ENCODE results near the gene APOBEC2. TPM values are rescaled to one million over a fixed set of nuclear protein-coding genes. Genes with fewer than 3 reads are reported as not detected.

APOBEC2 gene
- total and polyA plus RNA-seq, 2 experiments from 2014 or later: not detected

- Histone ChIP-seq H3K4me3 (no peak overlapping the region), H3K27me3 (replicated peaks; ENCODE audit: insufficient read depth) (no peaks in the 10 kb centered on the region), H3F3A (ENCODE audit: insufficient read depth) (peaks cover 7% of the 10 kb centered on the region; the same call in 1 of the 2 replicates), H3K9me3 (ENCODE audit: low read depth) (no peaks in the 10 kb centered on the region), H4K20me1 (ENCODE audit: insufficient read depth) (no peaks in the 10 kb centered on the region), H3K4me2 (ENCODE audit: unreplicated experiment) (no peak overlapping the region), H3K27ac (no peak overlapping the region), H3K36me3 (ENCODE audit: low read depth) (no peaks in the 10 kb centered on the region), H3K4me1 (ENCODE audit: insufficient read depth) (peaks cover 7% of the 10 kb centered on the region; the same call in 1 of the 2 replicates), H3K79me2 (ENCODE audit: insufficient read depth) (no peaks in the 10 kb centered on the region), H2AFZ (no peak overlapping the region), H3K9ac (no peak overlapping the region), H3K9me2 (ENCODE audit: insufficient read depth) (no peaks in the 10 kb centered on the region)
- no peak for DNase-seq
- in situ Hi-C loops (cut with MboI): no loop called here
- WGBS, 2 experiments (ENCODE audit: low coverage in 1 of 2, low lambda C conversion rate in 2 of 2, missing lambda C conversion rate in 2 of 2): 88 to 92% methylated on average over 6 of the region's 6 CpGs
- TF ChIP-seq EZH2 (IDR thresholded peaks at IDR 0.05; ENCODE audit: insufficient read depth, poor library complexity, severe bottlenecking): no peak
- TF ChIP-seq EZH2phosphoT487 (IDR thresholded peaks at IDR 0.05; ENCODE audit: insufficient read depth, low read depth): no peak
Measured at GRCh38 chr6:41056768-41057490, 3.9 kb downstream of the APOBEC2 start.

- TF ChIP-seq EZH2 (IDR thresholded peaks at IDR 0.05; ENCODE audit: insufficient read depth, poor library complexity, severe bottlenecking): no peak
- TF ChIP-seq EZH2phosphoT487 (IDR thresholded peaks at IDR 0.05; ENCODE audit: insufficient read depth, low read depth): no peak
- Histone ChIP-seq H3K79me2 (ENCODE audit: insufficient read depth) (no peaks in the 10 kb centered on the region), H3K27ac (no peak overlapping the region), H3F3A (ENCODE audit: insufficient read depth) (peaks cover 7% of the 10 kb centered on the region; the same call in 1 of the 2 replicates), H3K9ac (no peak overlapping the region), H3K9me3 (ENCODE audit: low read depth) (no peaks in the 10 kb centered on the region), H3K27me3 (replicated peaks; ENCODE audit: insufficient read depth) (no peaks in the 10 kb centered on the region), H2AFZ (no peak overlapping the region), H3K9me2 (ENCODE audit: insufficient read depth) (no peaks in the 10 kb centered on the region), H3K4me1 (ENCODE audit: insufficient read depth) (peaks cover 7% of the 10 kb centered on the region; the same call in 1 of the 2 replicates), H3K36me3 (ENCODE audit: low read depth) (no peaks in the 10 kb centered on the region), H4K20me1 (ENCODE audit: insufficient read depth) (no peaks in the 10 kb centered on the region), H3K4me3 (no peak overlapping the region), H3K4me2 (ENCODE audit: unreplicated experiment) (no peak overlapping the region)
- in situ Hi-C loops (cut with MboI): no loop called here
- DNase-seq: no peak
- WGBS, 2 experiments (ENCODE audit: low coverage in 1 of 2, low lambda C conversion rate in 2 of 2, missing lambda C conversion rate in 2 of 2): 54 to 60% methylated on average over 2 of the region's 2 CpGs
Measured at GRCh38 chr6:41058783-41059181, 5.8 kb downstream of the APOBEC2 start.

- Histone ChIP-seq H3K9me2 (ENCODE audit: insufficient read depth) (no peaks in the 10 kb centered on the region), H3K27me3 (replicated peaks; ENCODE audit: insufficient read depth) (no peaks in the 10 kb centered on the region), H3K4me2 (ENCODE audit: unreplicated experiment) (no peak overlapping the region), H3K9ac (no peak overlapping the region), H3K27ac (no peak overlapping the region), H4K20me1 (ENCODE audit: insufficient read depth) (no peaks in the 10 kb centered on the region), H3F3A (ENCODE audit: insufficient read depth) (peaks cover 7% of the 10 kb centered on the region; the same call in 1 of the 2 replicates), H3K79me2 (ENCODE audit: insufficient read depth) (no peaks in the 10 kb centered on the region), H3K36me3 (ENCODE audit: low read depth) (no peaks in the 10 kb centered on the region), H3K9me3 (ENCODE audit: low read depth) (no peaks in the 10 kb centered on the region), H3K4me3 (no peak overlapping the region), H3K4me1 (ENCODE audit: insufficient read depth) (peaks cover 7% of the 10 kb centered on the region; the same call in 1 of the 2 replicates), H2AFZ (no peak overlapping the region)
- DNase-seq: peak; percentile 62
- in situ Hi-C loops (cut with MboI): no loop called here
- TF ChIP-seq EZH2 (IDR thresholded peaks at IDR 0.05; ENCODE audit: insufficient read depth, poor library complexity, severe bottlenecking) (no peak), EZH2phosphoT487 (IDR thresholded peaks at IDR 0.05; ENCODE audit: insufficient read depth, low read depth) (no peak)
- WGBS, 2 experiments (ENCODE audit: low coverage in 1 of 2, low lambda C conversion rate in 2 of 2, missing lambda C conversion rate in 2 of 2): 41 to 53% methylated on average over 1 of the region's 1 CpG
Measured at GRCh38 chr6:41059556-41059955, 6.6 kb downstream of the APOBEC2 start.

GRCh38 chr6:41061196-41061726 lies 8.3 kb downstream of the APOBEC2 start:
- in situ Hi-C loops (cut with MboI): no loop called here
- no peaks in the 10 kb centered on the region for H3K9me2 ChIP-seq (ENCODE audit: insufficient read depth)
- no peak for TF ChIP-seq EZH2 (IDR thresholded peaks at IDR 0.05; ENCODE audit: insufficient read depth, poor library complexity, severe bottlenecking)
- TF ChIP-seq EZH2phosphoT487 (IDR thresholded peaks at IDR 0.05; ENCODE audit: insufficient read depth, low read depth): no peak
- no peak overlapping the region for H2AFZ ChIP-seq
- H3K27ac ChIP-seq: no peak overlapping the region
- H3K9me3 ChIP-seq (ENCODE audit: low read depth): no peaks in the 10 kb centered on the region
- no peaks in the 10 kb centered on the region for H3K27me3 ChIP-seq (replicated peaks; ENCODE audit: insufficient read depth)
- peaks cover 7% of the 10 kb centered on the region; the same call in 1 of the 2 replicates for H3K4me1 ChIP-seq (ENCODE audit: insufficient read depth)
- H3K4me3 ChIP-seq: no peak overlapping the region
- no peaks in the 10 kb centered on the region for H3K79me2 ChIP-seq (ENCODE audit: insufficient read depth)
- no peaks in the 10 kb centered on the region for H3K36me3 ChIP-seq (ENCODE audit: low read depth)
- H3F3A ChIP-seq (ENCODE audit: insufficient read depth): peaks cover 7% of the 10 kb centered on the region; the same call in 1 of the 2 replicates
- H4K20me1 ChIP-seq (ENCODE audit: insufficient read depth): no peaks in the 10 kb centered on the region
- H3K4me2 ChIP-seq (ENCODE audit: unreplicated experiment): no peak overlapping the region
- WGBS, 2 experiments (ENCODE audit: low coverage in 1 of 2, low lambda C conversion rate in 2 of 2, missing lambda C conversion rate in 2 of 2): 93 to 96% methylated on average over 13 of the region's 13 CpGs
- DNase-seq: no peak
- no peak overlapping the region for H3K9ac ChIP-seq

All from GM23248 (cell line).